Measurements from ENCODE around the gene NBEA. TPM values are rescaled to one million over a fixed set of nuclear protein-coding genes. Genes with fewer than 3 reads are reported as not detected.
"Not testable (repeated sequence)": the region's sequence is repeated elsewhere in the genome, so short reads cannot be mapped to it uniquely, and the experiment has no call there.

The NBEA gene
- total RNA-seq, 2 donors from 2014 or later: 2.6 to 3.8 TPM

- H3K36me3 Mint-ChIP-seq (ENCODE audit: low read depth): no peaks in the 10 kb centered on the region
- H3K27me3 Mint-ChIP-seq: no peaks in the 10 kb centered on the region
- H3K9me3 ChIP-seq (ENCODE audit: control insufficient read depth, low read length, poor library complexity, severe bottlenecking): no peaks in the 10 kb centered on the region
- no peak for ATAC-seq
- no peak for DNase-seq
- H3K27ac Mint-ChIP-seq: no peak overlapping the region
- no peaks in the 10 kb centered on the region for H3K4me1 Mint-ChIP-seq
- H3K4me3 Mint-ChIP-seq: no peak overlapping the region
Measured at GRCh38 chr13:35039012-35039411, 96.9 kb downstream of the NBEA start.

DNA sequence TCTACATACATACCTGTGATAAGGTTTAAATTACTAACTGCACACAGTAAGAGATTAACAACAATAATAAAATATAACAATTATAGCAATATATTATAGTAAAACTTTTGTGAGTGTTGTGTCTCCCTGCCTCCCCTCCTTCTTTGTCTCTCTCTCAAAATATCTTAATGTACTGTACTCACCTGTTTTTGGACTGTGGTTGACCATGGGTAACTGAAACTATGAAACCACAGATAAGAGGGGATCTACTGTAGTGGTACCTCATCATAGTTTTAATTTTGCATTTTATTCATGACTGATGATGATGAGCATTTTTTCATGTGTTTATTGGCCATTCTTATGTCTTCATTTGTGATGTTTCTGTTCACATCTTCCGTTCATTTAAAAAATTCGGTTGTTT is 104.5 kb downstream of the NBEA start:
- Mint-ChIP-seq H3K4me1 (no peaks in the 10 kb centered on the region), H3K27me3 (no peaks in the 10 kb centered on the region), H3K27ac (no peak overlapping the region), H3K36me3 (ENCODE audit: low read depth) (no peaks in the 10 kb centered on the region), H3K4me3 (no peak overlapping the region)
- ATAC-seq (no peak), DNase-seq (no peak)
- H3K9me3 ChIP-seq (ENCODE audit: control insufficient read depth, low read length, poor library complexity, severe bottlenecking): no peaks in the 10 kb centered on the region

- Mint-ChIP-seq H3K27me3 (no peaks in the 10 kb centered on the region), H3K27ac (no peak overlapping the region), H3K36me3 (ENCODE audit: low read depth) (no peaks in the 10 kb centered on the region), H3K4me1 (no peaks in the 10 kb centered on the region), H3K4me3 (no peak overlapping the region)
- DNase-seq (no peak), ATAC-seq (no peak)
- H3K9me3 ChIP-seq (ENCODE audit: control insufficient read depth, low read length, poor library complexity, severe bottlenecking): no peaks in the 10 kb centered on the region
Measured at GRCh38 chr13:35055705-35056104, 113.6 kb downstream of the NBEA start.

GRCh38 chr13:35057858-35058257 is 115.8 kb downstream of the NBEA start:
- Mint-ChIP-seq H3K36me3 (ENCODE audit: low read depth) (no peaks in the 10 kb centered on the region), H3K4me3 (no peak overlapping the region), H3K27ac (no peak overlapping the region), H3K4me1 (no peaks in the 10 kb centered on the region), H3K27me3 (no peaks in the 10 kb centered on the region)
- H3K9me3 ChIP-seq (ENCODE audit: control insufficient read depth, low read length, poor library complexity, severe bottlenecking): no peaks in the 10 kb centered on the region
- DNase-seq (no peak), ATAC-seq (no peak)

- H3K4me3 Mint-ChIP-seq; ATAC-seq; DNase-seq; H3K27ac Mint-ChIP-seq; H3K27me3 Mint-ChIP-seq; H3K9me3 ChIP-seq (ENCODE audit: control insufficient read depth, low read length, poor library complexity, severe bottlenecking); H3K36me3 Mint-ChIP-seq (ENCODE audit: low read depth); H3K4me1 Mint-ChIP-seq: not testable (repeated sequence)
Measured at GRCh38 chr13:35058585-35058984, 116.5 kb downstream of the NBEA start.

GRCh38 chr13:35086667-35087066 is 144.6 kb downstream of the NBEA start:
- H3K36me3 Mint-ChIP-seq (ENCODE audit: low read depth): no peaks in the 10 kb centered on the region
- no peak for ATAC-seq

GRCh38 chr13:35092251-35092650 is 150.2 kb downstream of the NBEA start:
- DNase-seq (no peak), ATAC-seq (no peak)
- Mint-ChIP-seq H3K27me3 (no peaks in the 10 kb centered on the region), H3K27ac (no peak overlapping the region), H3K4me1 (no peaks in the 10 kb centered on the region), H3K4me3 (no peak overlapping the region), H3K36me3 (ENCODE audit: low read depth) (no peaks in the 10 kb centered on the region)
- no peaks in the 10 kb centered on the region for H3K9me3 ChIP-seq (ENCODE audit: control insufficient read depth, low read length, poor library complexity, severe bottlenecking)

More at GRCh38 chr13:35086667-35087066, 144.6 kb downstream of the NBEA start:
- Mint-ChIP-seq H3K4me3 (no peak overlapping the region), H3K4me1 (no peaks in the 10 kb centered on the region), H3K27ac (no peak overlapping the region), H3K27me3 (no peaks in the 10 kb centered on the region)
- no peaks in the 10 kb centered on the region for H3K9me3 ChIP-seq (ENCODE audit: control insufficient read depth, low read length, poor library complexity, severe bottlenecking)
- no peak for DNase-seq

GRCh38 chr13:35092751-35093150 is 150.7 kb downstream of the NBEA start:
- no peaks in the 10 kb centered on the region for H3K36me3 Mint-ChIP-seq (ENCODE audit: low read depth)
- H3K27me3 Mint-ChIP-seq: no peaks in the 10 kb centered on the region
- DNase-seq (no peak), ATAC-seq (no peak)
- H3K9me3 ChIP-seq (ENCODE audit: control insufficient read depth, low read length, poor library complexity, severe bottlenecking): no peaks in the 10 kb centered on the region
- no peak overlapping the region for H3K4me3 Mint-ChIP-seq
- H3K4me1 Mint-ChIP-seq: no peaks in the 10 kb centered on the region
- H3K27ac Mint-ChIP-seq: no peak overlapping the region

DNA sequence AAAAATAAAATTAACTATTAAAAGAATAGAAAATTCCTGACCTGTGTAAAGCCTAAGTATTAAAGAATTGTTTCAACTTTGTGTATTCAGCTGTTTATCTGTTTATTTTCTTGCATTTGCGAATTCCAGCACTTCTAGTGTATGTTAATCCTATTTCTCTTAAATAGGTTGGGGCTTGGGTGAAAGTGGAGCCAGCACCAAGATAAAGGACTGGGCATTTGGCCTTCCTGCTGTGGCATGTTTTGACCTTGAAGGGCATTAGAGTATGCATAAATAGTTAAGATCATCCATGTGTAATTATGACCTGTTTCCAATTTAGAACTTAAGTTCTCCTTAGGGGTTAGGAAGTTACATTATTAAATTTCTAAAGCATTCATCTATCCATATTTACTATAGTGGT is 151.3 kb downstream of the NBEA start:
- H3K27me3 Mint-ChIP-seq: no peaks in the 10 kb centered on the region
- H3K36me3 Mint-ChIP-seq (ENCODE audit: low read depth): no peaks in the 10 kb centered on the region
- H3K4me3 Mint-ChIP-seq: no peak overlapping the region
- H3K9me3 ChIP-seq (ENCODE audit: control insufficient read depth, low read length, poor library complexity, severe bottlenecking): no peaks in the 10 kb centered on the region
- DNase-seq: no peak
- no peak overlapping the region for H3K27ac Mint-ChIP-seq
- H3K4me1 Mint-ChIP-seq: no peaks in the 10 kb centered on the region
- no peak for ATAC-seq

DNA sequence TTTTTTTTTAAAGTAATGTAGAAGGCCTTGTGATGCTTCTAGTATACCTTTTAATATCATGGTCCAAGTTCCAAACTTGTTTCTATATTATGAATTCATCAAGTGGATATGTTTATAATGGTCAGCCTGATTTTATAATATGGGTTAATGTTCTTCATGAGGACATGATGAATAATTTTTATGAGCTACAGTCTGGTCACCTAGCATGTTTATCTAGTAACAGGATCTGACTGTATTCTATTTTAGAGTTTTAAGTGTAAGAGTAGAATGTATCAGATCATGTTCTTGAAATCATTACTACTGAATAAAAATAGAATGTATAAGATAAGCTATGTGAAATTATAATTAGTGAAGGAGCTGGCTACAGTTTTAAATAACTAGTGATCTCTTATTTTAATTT is 164.7 kb downstream of the NBEA start:
- not testable (repeated sequence) for DNase-seq; H3K9me3 ChIP-seq (ENCODE audit: control insufficient read depth, low read length, poor library complexity, severe bottlenecking); H3K4me1 Mint-ChIP-seq; H3K27me3 Mint-ChIP-seq; H3K27ac Mint-ChIP-seq; H3K36me3 Mint-ChIP-seq (ENCODE audit: low read depth); H3K4me3 Mint-ChIP-seq; ATAC-seq

- no peak overlapping the region for H3K27ac Mint-ChIP-seq
- no peak for ATAC-seq
- no peaks in the 10 kb centered on the region for H3K9me3 ChIP-seq (ENCODE audit: control insufficient read depth, low read length, poor library complexity, severe bottlenecking)
- H3K4me3 Mint-ChIP-seq: no peak overlapping the region
- H3K4me1 Mint-ChIP-seq: no peaks in the 10 kb centered on the region
- H3K36me3 Mint-ChIP-seq (ENCODE audit: low read depth): no peaks in the 10 kb centered on the region
- DNase-seq: no peak
- no peaks in the 10 kb centered on the region for H3K27me3 Mint-ChIP-seq
Measured at GRCh38 chr13:35107535-35107934, 165.5 kb downstream of the NBEA start.

GRCh38 chr13:35113612-35114011 is 171.5 kb downstream of the NBEA start:
- ATAC-seq; DNase-seq; H3K36me3 Mint-ChIP-seq (ENCODE audit: low read depth); H3K4me1 Mint-ChIP-seq; H3K27ac Mint-ChIP-seq; H3K9me3 ChIP-seq (ENCODE audit: control insufficient read depth, low read length, poor library complexity, severe bottlenecking); H3K27me3 Mint-ChIP-seq; H3K4me3 Mint-ChIP-seq: not testable (repeated sequence)

GRCh38 chr13:35127466-35127865 is 185.4 kb downstream of the NBEA start:
- DNase-seq (no peak), ATAC-seq (no peak)
- H3K9me3 ChIP-seq (ENCODE audit: control insufficient read depth, low read length, poor library complexity, severe bottlenecking): no peaks in the 10 kb centered on the region
- Mint-ChIP-seq H3K36me3 (ENCODE audit: low read depth) (no peaks in the 10 kb centered on the region), H3K4me3 (no peak overlapping the region), H3K27ac (no peak overlapping the region), H3K27me3 (no peaks in the 10 kb centered on the region), H3K4me1 (no peaks in the 10 kb centered on the region)

DNA sequence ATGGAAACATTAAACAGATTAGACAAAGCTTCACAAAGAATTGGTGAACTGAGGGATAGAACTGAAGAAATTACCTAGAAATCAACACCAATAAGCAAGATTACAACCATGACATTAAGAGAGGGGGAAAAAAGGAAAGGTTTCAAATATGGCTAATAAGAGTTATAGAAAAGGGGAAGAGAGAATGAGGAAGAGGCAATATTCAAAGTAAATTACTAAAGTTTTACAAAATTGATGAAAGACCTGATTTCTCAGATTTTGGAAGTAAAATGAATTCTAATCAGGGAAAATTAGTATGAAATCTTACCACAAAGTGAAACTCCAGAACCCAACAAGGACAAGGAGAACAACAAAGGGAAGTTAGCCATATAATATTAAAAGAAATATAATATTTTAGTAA is 187.4 kb downstream of the NBEA start:
- ATAC-seq (no peak), DNase-seq (no peak)
- Mint-ChIP-seq H3K27ac (no peak overlapping the region), H3K4me3 (no peak overlapping the region), H3K4me1 (no peaks in the 10 kb centered on the region), H3K36me3 (ENCODE audit: low read depth) (no peaks in the 10 kb centered on the region), H3K27me3 (no peaks in the 10 kb centered on the region)
- H3K9me3 ChIP-seq (ENCODE audit: control insufficient read depth, low read length, poor library complexity, severe bottlenecking): no peaks in the 10 kb centered on the region

- no peak overlapping the region for H3K4me3 Mint-ChIP-seq
- ATAC-seq (no peak), DNase-seq (no peak)
- H3K36me3 Mint-ChIP-seq (ENCODE audit: low read depth): no peaks in the 10 kb centered on the region
- H3K4me1 Mint-ChIP-seq: peaks cover under 1% of the 10 kb centered on the region
- no peaks in the 10 kb centered on the region for H3K27me3 Mint-ChIP-seq
- H3K27ac Mint-ChIP-seq: no peak overlapping the region
- no peaks in the 10 kb centered on the region for H3K9me3 ChIP-seq (ENCODE audit: control insufficient read depth, low read length, poor library complexity, severe bottlenecking)
Measured at GRCh38 chr13:35131471-35131870, 189.4 kb downstream of the NBEA start.

Measured in T-helper 17 cell (primary cell).